ENCODE results near the gene ATP6V0D1.

ATP6V0D1 gene

GRCh38 chr16:67443265-67443664 is 37.7 kb downstream of the ATP6V0D1 start:
- no peak for FAIRE-seq

GRCh38 chr16:67442581-67443255 is 38.2 kb downstream of the ATP6V0D1 start:
- FAIRE-seq = no peak

- FAIRE-seq = no peak
These were observed 39.0 kb downstream of the ATP6V0D1 start for GRCh38 chr16:67441907-67442306.

- no peak for FAIRE-seq
These were observed 39.6 kb downstream of the ATP6V0D1 start for GRCh38 chr16:67441271-67441753.

GRCh38 chr16:67438824-67439393 is 42.0 kb downstream of the ATP6V0D1 start:
- no peak for FAIRE-seq

- no peak for FAIRE-seq
These were observed 42.7 kb downstream of the ATP6V0D1 start for GRCh38 chr16:67438098-67438791.

- no peak for FAIRE-seq
These were observed 43.4 kb downstream of the ATP6V0D1 start for GRCh38 chr16:67437513-67437912.

GRCh38 chr16:67436640-67437193 is 44.2 kb downstream of the ATP6V0D1 start:
- FAIRE-seq = no peak

GRCh38 chr16:67435758-67436164 is 45.2 kb downstream of the ATP6V0D1 start:
- no peak for FAIRE-seq

GRCh38 chr16:67433131-67433719 is 47.7 kb downstream of the ATP6V0D1 start:
- FAIRE-seq = no peak

- no peak for FAIRE-seq
These were observed 48.5 kb downstream of the ATP6V0D1 start for GRCh38 chr16:67432506-67432890.

GRCh38 chr16:67431775-67432505 is 49.0 kb downstream of the ATP6V0D1 start:
- no peak for FAIRE-seq

GRCh38 chr16:67430977-67431774 is 49.8 kb downstream of the ATP6V0D1 start, which contains the start of gene HSD11B2:
HSD11B2 (plus strand) TSS chr16:67431121; CDS start chr16:67431249, 128 bp downstream.
- FAIRE-seq = no peak

GRCh38 chr16:67430504-67430976 is 50.4 kb downstream of the ATP6V0D1 start:
- no peak for FAIRE-seq

GRCh38 chr16:67429799-67430503 is 51.0 kb downstream of the ATP6V0D1 start:
- no peak for FAIRE-seq

GRCh38 chr16:67429053-67429798 is 51.7 kb downstream of the ATP6V0D1 start:
- no peak for FAIRE-seq

- FAIRE-seq = no peak
These were observed 52.7 kb downstream of the ATP6V0D1 start for GRCh38 chr16:67428146-67428731.

- FAIRE-seq = no peak
These were observed 54.0 kb downstream of the ATP6V0D1 start for GRCh38 chr16:67426950-67427349.

- FAIRE-seq = no peak
These were observed 54.9 kb downstream of the ATP6V0D1 start for GRCh38 chr16:67426022-67426421.

GRCh38 chr16:67425580-67425979 is 55.4 kb downstream of the ATP6V0D1 start:
- no peak for FAIRE-seq
